GM20431 (cell line): ENCODE measurements around the gene SLC7A5.
"Not testable (repeated sequence)": the region's sequence is repeated elsewhere in the genome, so short reads cannot be mapped to it uniquely, and the experiment has no call there.

Experiments used
- in situ Hi-C: fragments of 300-500 bp; cut with MseI, MboI; formaldehyde crosslinking; loops from one replicate; pipeline ENCODE4 v1.15.0; 2020; ENCODE audit warnings: low sequenced_read_pairs; ENCODE audit not compliant: unreplicated experiment

The SLC7A5 gene

DNA sequence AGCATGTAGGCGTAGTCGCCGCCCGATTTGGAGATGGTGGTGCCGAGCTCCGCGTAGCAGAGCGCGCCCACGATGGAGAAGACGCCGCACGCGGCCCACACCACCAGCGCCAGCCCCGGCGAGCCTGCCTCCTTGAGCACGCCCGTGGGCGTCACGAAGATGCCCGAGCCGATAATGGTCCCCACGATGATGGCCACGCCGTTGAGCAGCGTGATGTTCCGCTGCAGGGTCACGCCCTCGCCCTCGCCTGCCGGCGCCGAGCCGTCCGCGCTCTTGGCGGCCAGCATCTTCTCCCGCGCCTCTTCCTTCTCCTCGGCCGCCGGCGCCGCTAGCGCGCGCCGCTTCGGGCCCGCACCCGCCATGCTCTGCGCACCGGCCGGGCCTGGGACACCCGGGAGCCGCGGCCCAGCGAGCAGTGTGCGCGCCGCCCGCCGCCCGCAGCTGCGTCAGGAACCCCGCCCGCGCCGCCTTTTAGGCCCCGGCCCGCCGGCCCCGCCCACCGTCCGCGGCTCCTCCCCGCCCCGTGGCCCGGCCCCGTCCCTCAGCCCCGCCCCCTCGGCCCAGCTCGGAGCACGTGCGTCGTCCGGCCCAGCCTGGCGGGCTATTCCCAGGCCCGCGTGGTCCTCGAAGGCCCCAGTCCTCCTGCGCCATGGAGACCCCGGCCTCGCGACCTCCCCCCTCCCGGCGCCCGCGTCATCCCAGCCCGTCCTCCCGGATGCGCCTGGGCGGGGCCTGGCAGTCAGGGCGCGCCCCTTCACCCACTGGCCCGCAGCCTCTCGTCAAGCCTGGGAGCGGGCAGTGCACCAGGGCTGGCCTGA, at the start of gene SLC7A5:
TSS of gene SLC7A5 (minus strand) at position 447 of the 818 bp plus-strand sequence. CDS start at position 362, 85 bp downstream.
- in situ Hi-C loops = not testable (repeated sequence)

DNA sequence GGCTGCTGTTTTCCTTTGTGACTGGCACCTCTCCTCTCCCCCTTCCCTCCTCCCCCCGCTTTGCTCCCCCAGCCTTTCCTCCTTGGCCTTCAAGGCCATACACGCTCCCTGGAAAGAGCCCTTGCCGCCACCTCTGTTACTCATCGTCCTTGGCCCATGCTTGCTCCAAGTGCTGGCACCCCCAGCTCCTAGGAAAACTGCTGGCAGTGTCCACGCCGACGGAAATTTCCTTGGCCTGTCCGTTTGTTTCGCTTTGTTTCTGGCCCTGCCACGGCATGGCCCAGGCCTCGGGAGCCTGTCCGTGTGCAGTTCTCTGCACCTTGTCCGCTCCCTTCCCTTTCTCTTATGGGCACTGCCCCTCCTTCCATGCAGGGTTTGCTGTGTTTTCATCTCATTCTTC, 49.0 kb upstream of the SLC7A5 start:
- in situ Hi-C loops = no loop called here

DNA sequence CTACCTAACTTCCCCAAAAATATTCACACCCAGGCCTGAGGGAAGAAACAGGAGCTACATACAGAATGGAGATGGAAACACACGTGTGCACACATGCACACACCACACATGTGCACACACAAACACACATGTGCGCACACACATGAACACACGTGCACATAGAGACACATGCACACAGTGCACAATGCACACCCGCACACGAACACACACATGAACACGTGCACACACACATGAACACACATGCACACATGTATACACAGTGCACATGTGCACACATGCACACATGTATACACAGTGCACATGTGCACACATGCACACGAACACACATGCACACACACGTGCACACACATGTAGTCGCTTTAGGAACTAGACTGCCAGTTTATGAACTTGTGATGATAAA, 48.2 kb upstream of the SLC7A5 start:
- in situ Hi-C loops = no loop called here

DNA sequence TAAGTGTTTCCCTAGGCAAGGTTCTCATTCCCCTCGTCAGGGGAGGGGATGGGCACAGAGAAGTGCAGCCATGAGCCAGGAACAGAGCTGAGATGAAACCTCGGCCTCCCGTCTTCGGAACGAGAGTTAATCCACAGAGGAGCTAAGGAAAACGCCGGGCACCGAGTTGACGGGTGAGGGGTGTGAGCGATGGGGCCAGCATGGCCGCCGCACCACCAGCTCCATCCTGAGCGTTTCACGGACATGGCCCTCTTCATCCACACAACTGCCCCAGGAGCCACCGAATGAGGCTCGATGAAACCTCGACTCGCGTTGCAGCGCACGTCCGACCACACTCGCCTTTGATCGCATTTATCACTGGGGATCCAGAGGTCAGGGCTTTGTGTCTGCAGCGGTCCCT, 45.5 kb upstream of the SLC7A5 start:
- in situ Hi-C loops = no loop called here

DNA sequence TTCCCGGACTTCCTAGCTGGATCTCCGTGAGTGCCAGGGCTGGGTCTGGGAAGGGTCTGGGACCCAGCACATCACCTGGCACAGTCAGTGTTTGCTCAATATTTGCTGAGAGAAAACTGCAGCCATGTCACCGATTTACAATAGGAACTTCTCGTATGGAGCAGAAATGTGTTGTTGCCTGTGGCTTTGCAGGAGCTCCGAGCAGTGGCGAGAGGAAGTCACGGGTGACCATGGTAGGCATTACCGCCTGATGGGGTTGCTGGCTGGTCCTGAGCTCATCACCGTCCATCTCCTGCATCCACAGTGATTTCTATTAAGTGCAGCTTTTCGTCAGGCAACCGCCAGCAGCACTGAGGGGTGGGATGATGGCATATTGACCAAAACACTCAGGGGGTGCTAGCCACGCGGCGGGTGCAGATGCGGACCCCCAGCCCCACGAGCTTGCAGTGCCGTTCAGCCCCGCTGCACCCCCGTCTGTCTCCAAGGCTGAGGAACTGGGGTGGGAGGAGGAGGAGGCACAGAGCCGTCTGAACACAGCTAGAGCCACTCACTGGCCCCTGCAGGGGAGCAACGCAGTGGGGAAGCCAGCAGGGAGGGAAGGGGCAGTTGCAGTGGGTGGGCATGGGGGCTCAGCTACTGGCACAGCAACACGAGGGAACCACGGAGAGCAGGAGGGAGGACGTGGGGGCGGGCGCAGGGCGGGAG, 44.9 kb upstream of the SLC7A5 start:
- in situ Hi-C loops = not testable (repeated sequence)

DNA sequence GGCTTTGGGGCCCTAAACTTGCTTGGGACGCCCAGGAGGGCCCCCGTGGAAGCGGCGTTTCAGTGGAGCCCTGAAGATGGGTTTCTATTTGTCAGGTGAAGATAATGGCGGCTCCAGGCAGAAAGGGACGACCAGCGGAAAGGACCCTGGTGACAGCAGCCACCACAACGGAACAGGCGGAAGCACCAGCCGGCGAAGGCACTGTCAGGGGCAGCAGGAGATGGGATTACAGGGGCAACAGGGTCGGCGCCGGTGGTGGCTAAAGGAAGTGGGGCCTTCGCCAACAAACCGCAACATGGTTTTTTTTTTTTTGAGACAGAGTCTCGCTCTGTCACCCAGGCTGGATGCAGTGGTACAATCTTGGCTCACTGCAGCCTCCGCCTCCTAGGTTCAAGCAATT, 43.4 kb upstream of the SLC7A5 start:
- in situ Hi-C loops = not testable (repeated sequence)

DNA sequence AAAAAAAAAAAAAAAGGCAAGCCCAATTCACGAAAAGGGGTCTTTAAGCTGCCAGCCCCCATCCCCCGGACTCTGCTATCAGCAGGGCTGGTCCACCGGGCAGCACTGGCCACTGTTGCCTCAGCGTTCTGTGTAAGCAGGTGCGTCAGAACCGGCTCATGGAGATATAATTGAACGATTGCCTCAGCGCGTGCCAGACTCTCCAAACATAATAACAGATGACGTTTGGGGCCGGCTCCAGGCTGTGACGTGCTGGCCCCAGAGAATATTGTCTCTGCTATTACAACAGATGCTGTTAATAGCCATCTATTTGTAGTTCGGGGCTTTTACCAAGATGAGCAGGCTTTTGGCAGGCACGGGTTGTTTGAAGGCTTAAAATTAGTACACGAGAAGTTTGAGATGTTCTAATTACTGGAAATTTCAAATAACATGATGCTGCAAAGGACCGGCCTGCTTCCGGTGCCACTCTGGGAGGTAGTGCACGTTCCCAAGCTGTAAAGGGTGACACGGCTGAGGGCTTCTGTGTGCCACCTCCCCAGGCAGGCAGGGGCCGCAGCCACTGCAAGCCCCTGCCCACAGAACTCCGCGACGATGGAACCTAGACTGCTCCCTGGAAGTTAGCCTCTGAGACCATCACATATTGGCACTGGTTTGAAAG, 41.9 kb upstream of the SLC7A5 start:
- in situ Hi-C loops = not testable (repeated sequence)

DNA sequence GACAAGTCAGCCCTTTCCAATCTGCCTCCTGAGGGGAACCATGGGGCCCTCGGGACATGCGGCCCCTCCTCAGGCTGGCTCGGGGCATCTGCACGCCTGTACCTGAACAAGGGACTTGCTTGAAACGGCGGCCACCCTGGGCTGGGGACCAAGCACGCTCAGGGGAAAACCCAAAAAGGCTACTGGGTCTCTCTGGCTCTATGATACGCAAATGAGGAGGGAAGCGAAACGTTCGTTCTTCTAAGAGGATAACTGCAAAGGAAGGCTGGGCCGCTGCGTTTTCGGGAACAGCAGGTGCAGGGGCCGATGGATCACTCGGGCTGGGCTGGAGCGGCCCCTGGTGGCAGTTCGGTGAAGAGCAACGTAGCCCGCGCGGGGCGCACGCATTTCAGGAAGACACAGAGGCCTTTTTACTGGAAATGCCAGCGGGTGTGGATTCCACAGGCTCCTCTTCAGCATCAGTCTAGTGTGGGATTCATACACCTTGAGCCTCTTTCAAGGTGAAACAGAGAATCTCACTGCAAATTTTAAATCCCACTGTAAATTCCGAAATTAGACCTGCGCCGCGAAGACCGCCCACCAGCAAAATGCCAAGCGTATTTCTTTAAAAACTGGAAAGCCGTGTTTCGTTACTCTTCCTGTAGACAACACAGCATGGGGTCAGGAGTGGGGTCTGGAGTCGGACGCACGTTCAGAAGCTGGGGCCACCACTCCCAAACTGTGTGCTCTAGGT, 40.1 kb upstream of the SLC7A5 start:
- in situ Hi-C loops = not testable (repeated sequence)

DNA sequence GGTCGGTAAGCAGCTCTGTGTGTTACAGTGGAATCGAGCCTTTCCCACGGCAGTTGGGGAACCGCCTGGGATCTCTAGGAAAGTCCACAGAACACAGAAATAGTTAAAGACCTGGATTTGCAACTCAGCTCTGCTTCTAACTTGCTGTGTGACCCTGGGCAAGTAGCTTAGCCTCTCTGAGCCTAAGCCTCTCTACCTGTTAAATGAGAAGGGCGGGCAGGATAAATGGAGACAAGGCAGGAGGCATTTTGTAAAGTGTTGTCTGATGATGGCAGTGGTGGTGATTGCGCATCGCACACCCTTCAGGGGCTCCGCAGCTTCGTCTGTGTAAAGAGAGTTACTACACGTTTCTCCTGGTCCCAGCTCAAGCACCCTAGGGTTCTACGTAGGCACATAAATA, 38.8 kb upstream of the SLC7A5 start:
- in situ Hi-C loops = not testable (repeated sequence)

DNA sequence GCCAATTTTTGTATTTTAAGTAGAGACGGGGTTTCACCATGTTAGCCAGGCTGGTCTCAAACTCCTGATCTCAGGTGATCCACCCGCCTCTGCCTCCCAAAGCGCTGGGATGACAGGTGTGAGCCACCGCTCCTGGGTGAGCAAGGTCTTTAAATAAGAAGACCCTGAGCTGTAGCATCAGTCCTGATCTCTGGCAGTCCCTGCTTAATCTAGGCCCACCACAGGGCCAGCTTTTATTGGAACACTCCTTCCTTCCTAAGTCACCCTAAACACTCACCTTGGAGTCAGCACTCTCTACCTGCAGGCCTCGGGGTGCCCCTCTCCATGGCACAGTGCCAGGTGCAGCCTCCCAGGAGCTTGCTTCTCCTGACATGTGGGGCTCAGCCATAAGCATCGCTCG, 36.2 kb upstream of the SLC7A5 start:
- in situ Hi-C loops = not testable (repeated sequence)

DNA sequence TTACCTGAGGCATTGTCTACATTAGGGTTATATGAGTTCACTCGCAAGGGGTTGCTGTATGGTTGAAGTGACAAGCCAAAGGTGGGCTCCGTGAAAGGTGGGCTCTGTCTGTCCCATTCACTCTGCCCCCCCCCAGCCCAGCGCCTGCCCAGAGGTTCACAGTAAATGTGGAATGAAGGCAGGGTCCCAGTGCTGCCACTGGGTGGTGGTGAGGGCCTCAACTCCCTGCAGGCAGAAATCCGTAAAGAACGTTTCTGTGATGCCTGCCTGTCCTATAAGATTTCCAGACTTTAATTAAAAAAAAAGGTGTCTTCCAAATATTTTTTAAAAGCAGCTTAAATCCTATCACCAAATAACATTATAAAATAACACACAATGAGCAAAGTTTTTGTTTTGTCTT, 35.7 kb upstream of the SLC7A5 start:
- in situ Hi-C loops = not testable (repeated sequence)

DNA sequence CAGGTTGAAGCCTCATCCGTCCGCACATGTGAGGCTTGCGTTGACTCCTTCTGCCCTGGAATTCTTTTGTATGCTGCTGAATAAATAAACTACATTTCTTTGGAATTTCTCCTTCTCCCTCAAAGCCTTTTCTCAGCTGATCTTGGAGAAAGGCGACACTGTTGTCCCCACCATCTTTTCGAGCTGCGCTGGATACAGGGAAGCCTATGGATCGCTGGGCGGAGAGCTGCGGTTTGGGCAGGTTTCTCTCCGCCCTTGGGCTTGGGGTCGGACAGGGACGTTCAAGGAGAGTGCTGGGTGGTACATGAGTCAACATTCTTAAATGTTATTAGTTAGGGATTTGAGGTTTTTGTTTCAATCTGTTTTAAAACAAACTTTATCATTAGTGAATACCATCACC, 31.2 kb upstream of the SLC7A5 start:
- in situ Hi-C loops = not testable (repeated sequence)

DNA sequence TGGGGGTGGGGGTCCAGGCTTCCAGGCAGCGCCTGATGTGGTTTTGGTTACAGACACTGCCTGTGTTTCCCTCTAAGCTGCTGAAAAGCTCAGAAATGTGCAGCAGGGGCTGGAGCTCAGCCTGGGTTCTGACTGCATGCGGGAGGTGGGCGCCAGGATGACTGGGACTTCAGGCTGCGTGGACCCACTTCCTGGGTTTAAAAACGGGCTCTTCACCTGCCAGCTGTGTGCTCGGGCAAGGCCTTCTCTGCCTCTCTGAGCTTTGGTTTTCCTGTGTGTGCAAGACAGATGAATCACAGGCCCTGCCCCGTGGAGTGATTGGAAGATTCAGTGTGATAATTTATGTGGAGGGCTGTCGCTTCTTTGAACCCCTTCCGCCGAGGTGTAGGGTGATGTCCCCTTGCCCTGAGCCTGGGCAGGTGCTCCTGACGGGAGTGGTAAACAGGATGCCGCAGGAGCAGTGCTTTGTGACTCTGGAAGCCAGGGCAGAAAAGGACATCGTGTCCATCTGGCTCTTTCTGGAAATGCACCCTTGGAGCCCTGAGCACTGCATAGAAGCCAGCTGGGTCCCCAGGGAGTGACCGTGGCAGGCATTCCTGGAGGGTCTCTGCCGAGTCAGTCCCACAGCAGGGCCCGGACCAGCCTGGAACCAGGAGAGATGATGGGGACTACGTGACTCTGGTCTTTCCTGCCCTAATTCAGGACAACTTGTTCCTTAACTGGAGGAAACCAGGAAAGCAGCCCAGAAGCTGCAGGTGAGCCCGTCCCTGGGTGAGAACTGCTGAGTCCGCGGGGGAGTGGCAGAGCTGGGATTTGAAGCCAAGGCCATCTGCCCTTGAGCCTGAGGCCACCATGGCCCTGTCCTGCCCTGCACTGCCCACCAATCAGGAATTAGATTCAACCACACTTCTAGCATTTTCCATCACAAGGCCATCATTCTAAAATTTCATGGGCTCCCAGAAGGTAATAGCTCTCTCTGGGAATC, 28.5 kb upstream of the SLC7A5 start:
- in situ Hi-C loops = no loop called here

DNA sequence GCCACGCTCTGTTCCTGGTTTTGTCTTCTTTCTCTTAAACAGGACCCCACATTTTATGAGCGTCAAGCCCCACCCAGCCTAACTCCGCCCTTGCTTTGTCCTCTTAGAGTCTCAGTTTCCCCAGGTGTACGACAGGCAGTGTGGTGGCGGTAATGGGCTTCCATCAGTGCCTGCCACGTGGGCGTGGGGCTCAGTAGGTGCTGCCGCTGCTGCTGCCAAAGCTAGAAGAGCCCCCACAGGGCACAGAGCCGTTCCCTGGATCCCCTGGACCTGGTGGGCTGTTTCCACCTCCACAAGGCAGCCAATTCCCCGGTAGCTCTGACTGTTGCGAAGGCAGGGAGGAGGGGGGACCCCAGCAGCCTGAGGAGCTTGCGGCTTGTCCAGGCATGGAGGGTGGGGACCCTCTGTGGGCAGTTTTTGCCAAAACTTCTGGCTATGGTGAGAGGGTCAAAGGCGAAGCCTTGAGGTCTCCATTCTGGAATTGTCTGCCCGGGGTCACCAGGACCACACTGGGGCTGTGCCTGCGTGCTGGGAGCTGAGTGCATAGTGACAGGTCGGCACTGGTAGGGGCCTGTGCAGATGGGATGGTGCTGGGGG, 27.7 kb upstream of the SLC7A5 start:
- in situ Hi-C loops = not testable (repeated sequence)

DNA sequence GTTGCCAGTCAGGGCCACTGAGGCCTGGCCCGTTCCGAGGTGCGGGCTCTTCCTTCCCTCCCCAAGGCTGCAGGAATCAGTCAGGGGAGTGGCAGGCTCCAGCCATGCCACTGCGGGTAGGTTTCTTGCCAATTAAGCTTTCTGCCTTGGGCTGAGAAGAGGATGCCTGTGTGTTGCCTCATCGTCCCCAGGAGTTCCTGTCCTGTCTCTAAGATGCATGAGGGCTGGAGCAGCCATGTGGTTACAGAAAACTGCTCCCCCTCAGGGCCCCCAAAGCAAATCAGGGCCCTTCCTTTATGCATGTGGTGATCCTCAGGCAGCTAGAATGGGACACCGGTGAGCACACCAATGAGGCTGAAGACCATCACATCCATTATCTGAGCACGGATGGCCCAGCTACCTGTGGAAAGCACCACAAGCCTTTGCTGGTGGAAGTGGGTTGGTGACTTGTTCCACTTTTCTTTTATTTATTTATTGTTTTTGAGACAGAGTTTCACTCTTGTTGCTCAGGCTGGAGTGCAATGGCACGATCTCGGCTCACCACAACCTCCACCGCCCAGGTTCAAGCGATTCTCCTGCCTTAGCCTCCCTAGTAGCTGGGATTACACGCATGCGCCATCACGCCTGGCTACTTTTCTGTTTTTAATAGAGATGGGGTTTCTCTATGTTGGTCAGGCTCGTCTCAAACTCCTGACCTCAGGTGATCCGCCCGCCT, 27.0 kb upstream of the SLC7A5 start:
- in situ Hi-C loops = not testable (repeated sequence)

DNA sequence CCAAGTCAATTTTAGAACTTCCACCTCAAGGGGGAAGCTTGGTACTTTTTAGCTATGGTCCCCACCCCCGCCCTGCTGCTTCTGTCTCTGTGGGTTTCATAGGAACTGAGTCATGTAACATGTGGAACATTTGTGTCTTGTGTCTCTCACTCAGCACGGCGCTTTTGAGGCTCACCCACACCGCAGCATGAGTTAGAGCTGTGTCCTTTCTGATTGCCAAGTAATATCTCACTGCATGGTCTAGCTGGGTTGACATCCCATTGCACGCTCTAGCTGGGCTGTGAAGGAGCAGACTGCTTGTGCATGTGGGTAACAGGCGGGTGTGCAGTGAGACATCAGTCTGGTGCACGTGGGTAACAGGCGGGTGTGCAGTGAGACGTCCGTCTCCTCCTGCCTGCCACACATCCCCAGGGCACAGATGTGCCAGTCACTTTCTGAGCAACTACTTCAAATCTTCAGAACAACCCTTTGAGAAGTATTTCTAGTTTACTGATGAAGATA, 26.4 kb upstream of the SLC7A5 start:
- in situ Hi-C loops = no loop called here

DNA sequence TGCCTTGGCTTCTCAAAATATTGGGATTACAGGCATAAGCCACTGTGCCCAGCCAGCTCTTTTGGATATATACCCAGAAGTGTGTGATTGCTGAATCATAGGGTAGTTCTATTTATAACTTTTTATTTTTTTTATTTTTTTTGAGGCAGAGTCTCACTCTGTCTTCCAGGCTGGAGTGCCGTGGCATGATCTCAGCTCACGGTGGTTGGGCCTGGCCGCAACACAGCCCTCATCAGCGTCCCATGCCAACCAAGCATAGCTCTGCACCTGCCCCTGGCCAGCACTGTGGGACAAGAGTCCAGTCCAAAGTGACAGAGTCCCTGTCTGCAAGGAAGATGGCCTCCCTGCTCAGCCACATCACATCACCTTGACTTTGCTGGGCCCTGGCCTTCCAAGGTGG, 24.7 kb upstream of the SLC7A5 start:
- in situ Hi-C loops = not testable (repeated sequence)

DNA sequence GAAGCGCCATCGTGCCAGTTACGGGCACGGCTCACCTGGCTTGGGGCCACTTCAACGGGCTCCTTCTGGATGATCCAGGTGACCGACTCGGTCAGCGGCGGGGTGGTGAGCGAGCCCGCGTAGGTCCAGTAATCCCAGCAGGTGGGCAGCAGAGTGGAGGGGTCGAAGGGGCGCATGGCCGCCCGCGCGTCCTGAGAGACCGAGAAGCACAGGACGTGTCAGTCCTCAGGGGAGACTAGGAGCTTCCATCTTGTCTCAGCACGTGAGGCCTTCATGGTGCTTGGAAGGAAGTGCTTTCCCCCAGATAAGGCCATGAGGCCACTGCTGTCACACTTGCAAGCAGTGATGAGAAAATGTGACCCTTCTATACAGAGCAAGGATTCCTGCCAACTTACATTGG, 22.5 kb upstream of the SLC7A5 start:
- in situ Hi-C loops = no loop called here
